HG02938 (cell line): Measurements from ENCODE around the gene MTX3.

Experiments
- ATAC-seq: cut with Tn5 transposase; IDR thresholded peaks from one replicate; pipeline ENCODE4 v1.9.1; 2021; ENCODE audit warnings: mild to moderate bottlenecking, moderate library complexity; ENCODE audit not compliant: unreplicated experiment

The MTX3 gene

GRCh38 chr5:79984363-79984762 is 6.7 kb downstream of the MTX3 start:
- ATAC-seq = no peak

GRCh38 chr5:79983618-79984017 is 7.4 kb downstream of the MTX3 start:
- ATAC-seq = no peak

GRCh38 chr5:79982136-79982535 is 8.9 kb downstream of the MTX3 start:
- no peak for ATAC-seq

GRCh38 chr5:79976759-79977515 is 14.1 kb downstream of the MTX3 start:
- ATAC-seq = no peak

GRCh38 chr5:79975422-79975821 is 15.6 kb downstream of the MTX3 start:
- no peak for ATAC-seq

- ATAC-seq = no peak
These were observed 16.2 kb downstream of the MTX3 start for GRCh38 chr5:79974886-79975285.

- no peak for ATAC-seq
These were observed 17.1 kb downstream of the MTX3 start for GRCh38 chr5:79973996-79974395.

- no peak for ATAC-seq
These were observed 17.6 kb downstream of the MTX3 start for GRCh38 chr5:79973511-79973910.

- no peak for ATAC-seq
These were observed 19.9 kb downstream of the MTX3 start for GRCh38 chr5:79971156-79971555.

- ATAC-seq = no peak
These were observed 24.6 kb downstream of the MTX3 start for GRCh38 chr5:79966448-79966847.

- ATAC-seq = no peak
These were observed 26.9 kb downstream of the MTX3 start for GRCh38 chr5:79964136-79964535.

- ATAC-seq = no peak
These were observed 27.6 kb downstream of the MTX3 start for GRCh38 chr5:79963261-79964061.

- no peak for ATAC-seq
These were observed 28.4 kb downstream of the MTX3 start for GRCh38 chr5:79962575-79963222.

- ATAC-seq = no peak
These were observed 29.1 kb downstream of the MTX3 start for GRCh38 chr5:79961716-79962574.

GRCh38 chr5:79959407-79959806 is 31.7 kb downstream of the MTX3 start:
- ATAC-seq = no peak

- no peak for ATAC-seq
These were observed 35.0 kb downstream of the MTX3 start for GRCh38 chr5:79955941-79956670.

- no peak for ATAC-seq
These were observed 35.6 kb downstream of the MTX3 start for GRCh38 chr5:79955356-79955895.

GRCh38 chr5:79954620-79955019 is 36.4 kb downstream of the MTX3 start:
- ATAC-seq = no peak

- no peak for ATAC-seq
These were observed 43.5 kb downstream of the MTX3 start for GRCh38 chr5:79947567-79947966.

- no peak for ATAC-seq
These were observed 52.6 kb downstream of the MTX3 start for GRCh38 chr5:79938468-79938867.
